GM12892 (cell line): ENCODE results near the gene DPY19L3.

Experiments
- POLR2A ChIP-seq: IDR thresholded peaks from 2 replicates; pipeline ENCODE4 v1.6.1; 2011; ENCODE audit warnings: low read depth, low read length, control low read depth
- POLR2AphosphoS5 ChIP-seq: IDR thresholded peaks from 2 replicates; pipeline ENCODE4 v1.6.1; 2011; ENCODE audit warnings: low read depth, low read length, control low read depth
- TAF1 ChIP-seq: IDR thresholded peaks from 2 replicates; pipeline ENCODE4 v1.6.1; 2011; ENCODE audit warnings: low read depth, mild to moderate bottlenecking, control low read depth, low read length, borderline replicate concordance

DNA sequence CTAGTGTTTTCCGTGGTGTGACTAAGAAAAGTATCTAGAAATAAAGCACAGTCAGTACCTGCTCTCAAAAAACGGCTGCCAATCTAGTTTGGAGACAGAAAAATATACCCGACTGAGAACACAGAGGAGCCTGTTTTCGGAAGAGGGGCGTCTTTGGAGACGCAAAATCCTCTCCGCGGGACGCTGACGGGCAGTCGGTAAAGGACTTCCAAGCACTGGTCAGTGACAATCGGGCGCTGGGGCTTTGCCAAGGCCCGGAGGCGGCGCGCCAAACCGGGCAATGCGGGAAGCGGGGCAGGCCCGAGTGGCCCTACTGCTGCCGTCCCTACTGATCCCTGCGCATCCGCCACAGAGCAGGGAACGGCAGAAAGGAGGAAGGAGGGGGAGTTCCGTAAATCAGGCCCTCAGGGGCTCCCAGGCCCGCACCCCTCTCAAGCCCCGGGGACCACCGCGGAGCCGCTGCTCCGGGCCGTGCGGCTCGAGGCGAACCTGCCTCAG lies 588 bp upstream of the DPY19L3 start:
- TF ChIP-seq POLR2A (no peak), POLR2AphosphoS5 (no peak), TAF1 (no peak)
